Tibial artery (tissue), 4 donors: Measurements from ENCODE around the gene VAMP1.

ENCODE experiments used
- DNase-seq, 2 donors: peaks; one replicate each; pipeline ENCODE4 v3.0.0-alpha.2; 2019
- H3K27ac ChIP-seq, 2 donors: fragments of 200-600 bp; sonication (generic) in 1 of 2; 1 replicate in 1 of 2; 2 replicates in 1 of 2; pipeline ENCODE4 v1.5.1; 2018 to 2019; ENCODE audit warnings: mild to moderate bottlenecking in 1 of 2
- H3K27me3 ChIP-seq, 2 donors: fragments of 200-600 bp; sonication (generic) in 1 of 2; one replicate each; pipeline versions ENCODE4 v1.5.1 to v1.6.0; 2016 to 2019
- H3K36me3 ChIP-seq, 3 donors: fragments of 200-600 bp; sonication (generic) in 2 of 3; one replicate each; pipeline ENCODE4 v1.5.1; 2016 to 2019; ENCODE audit warnings: mild to moderate bottlenecking in 2 of 3
- H3K4me1 ChIP-seq, 4 donors: fragments of 200-600 bp; sonication (generic) in 2 of 4; 1 replicate in 3 of 4; 2 replicates in 1 of 4; pipeline ENCODE4 v1.5.1; 2016 to 2019
- H3K4me3 ChIP-seq, 2 donors: fragments of 200-600 bp; sonication (generic) in 1 of 2; 1 replicate in 1 of 2; 2 replicates in 1 of 2; pipeline ENCODE4 v1.5.1; 2018 to 2019; ENCODE audit warnings: mild to moderate bottlenecking in 2 of 2
- H3K9me3 ChIP-seq, 3 donors: fragments of 200-600 bp; sonication (generic) in 1 of 3; one replicate each; pipeline ENCODE4 v1.5.1; 2016 to 2019
- CTCF ChIP-seq, 2 experiments: fragments of 200-600 bp in 1 of 2; fragments of 450-650 bp in 1 of 2; IDR thresholded peaks; one replicate each; pipeline ENCODE4 v1.5.1; 2017 to 2019; ENCODE audit warnings: antibody characterized with exemption in 2 of 2, mild to moderate bottlenecking in 1 of 2, moderate library complexity in 1 of 2
- intact Hi-C: fragments of 100-400 bp; cut with DNase I; formaldehyde crosslinking; loops from one replicate; pipeline ENCODE4 v1.15.0; 2023; ENCODE audit warnings: low total_unique reads

The VAMP1 gene

GRCh38 chr12:6426882-6427671 is 43.4 kb downstream of the VAMP1 start:
- H3K27ac ChIP-seq = no peak overlapping the region
- intact Hi-C loops = no loop called here

GRCh38 chr12:6425590-6426531 is 44.6 kb downstream of the VAMP1 start:
- H3K9me3 ChIP-seq = no peaks in the 10 kb centered on the region
- intact Hi-C loops = loop anchor here (2.0 kb wide), 1 partner anchor 117 kb away; no protein-coding TSS in a partner anchor
- peaks cover 0 to 15% (median 12%) of the 10 kb centered on the region in 4 donors for H3K4me1 ChIP-seq
- H3K4me3 ChIP-seq = no peak overlapping the region
- H3K36me3 ChIP-seq = no peaks in the 10 kb centered on the region
- no peaks in the 10 kb centered on the region for H3K27me3 ChIP-seq
- TF ChIP-seq CTCF (IDR thresholded peaks at IDR 0.05) = no peak
- DNase-seq = no peak
- H3K27ac ChIP-seq = no peak overlapping the region

More at GRCh38 chr12:6426882-6427671, 43.4 kb downstream of the VAMP1 start:
- TF ChIP-seq CTCF (IDR thresholded peaks at IDR 0.05) = no peak
- Histone ChIP-seq H3K27me3 (no peaks in the 10 kb centered on the region), H3K4me1 (peaks cover 0 to 22% (median 18%) of the 10 kb centered on the region in 4 donors), H3K4me3 (no peak overlapping the region), H3K9me3 (no peaks in the 10 kb centered on the region), H3K36me3 (no peaks in the 10 kb centered on the region)
- DNase-seq = no peak

- H3K9me3 ChIP-seq = no peaks in the 10 kb centered on the region
- no peaks in the 10 kb centered on the region for H3K36me3 ChIP-seq
- H3K27ac ChIP-seq = no peak overlapping the region
- TF ChIP-seq CTCF (IDR thresholded peaks at IDR 0.05) = no peak
- H3K4me1 ChIP-seq = peaks cover 0 to 17% (median 8%) of the 10 kb centered on the region in 4 donors
- H3K27me3 ChIP-seq = no peaks in the 10 kb centered on the region
- intact Hi-C loops = loop anchor here (2.0 kb wide), 1 partner anchor 118 kb away; no protein-coding TSS in a partner anchor
- no peak overlapping the region for H3K4me3 ChIP-seq
- DNase-seq = no peak
Measured at GRCh38 chr12:6424866-6425265, 45.6 kb downstream of the VAMP1 start.

- Histone ChIP-seq H3K27ac (no peak overlapping the region), H3K4me3 (no peak overlapping the region), H3K36me3 (no peaks in the 10 kb centered on the region), H3K9me3 (no peaks in the 10 kb centered on the region), H3K27me3 (no peaks in the 10 kb centered on the region), H3K4me1 (peaks cover 0 to 18% (median 8%) of the 10 kb centered on the region in 4 donors)
- DNase-seq = no peak
- intact Hi-C loops = loop anchor here (2.0 kb wide), 1 partner anchor 119 kb away; no protein-coding TSS in a partner anchor
- TF ChIP-seq CTCF (IDR thresholded peaks at IDR 0.05) = no peak
Measured at GRCh38 chr12:6424008-6424347, 46.5 kb downstream of the VAMP1 start.

GRCh38 chr12:6423267-6424007 is 47.0 kb downstream of the VAMP1 start:
- peak; percentile 91 to 95 for TF ChIP-seq CTCF (IDR thresholded peaks at IDR 0.05)
- peak; percentile 89 to 95 for DNase-seq
- H3K27me3 ChIP-seq = no peaks in the 10 kb centered on the region
- H3K27ac ChIP-seq = no peak overlapping the region
- H3K4me1 ChIP-seq = peaks cover 0 to 18% (median 8%) of the 10 kb centered on the region in 4 donors
- intact Hi-C loops = loop anchor here (2.0 kb wide), 3 partner anchors 41 to 119 kb away; partner anchors contain the start of gene GAPDH
- no peaks in the 10 kb centered on the region for H3K9me3 ChIP-seq
- H3K36me3 ChIP-seq = no peaks in the 10 kb centered on the region
- no peak overlapping the region for H3K4me3 ChIP-seq
